Chondrocyte (in vitro differentiated cells): ENCODE measurements around the gene PTPN2. TPM values are rescaled to one million over a fixed set of nuclear protein-coding genes. Genes with fewer than 3 reads are reported as not detected.

Experiments
- DNase-seq: peaks from one replicate; pipeline ENCODE4 v3.0.0; 2021; ENCODE audit warnings: mixed read lengths, low spot score
- H3K27ac Mint-ChIP-seq: one replicate; pipeline ENCODE4 v1.8.0; 2021; ENCODE audit warnings: mild to moderate bottlenecking, moderate library complexity, mixed read lengths; ENCODE audit not compliant: unreplicated experiment
- H3K27me3 Mint-ChIP-seq: 2 replicates; pipeline ENCODE4 v1.8.0; 2021; ENCODE audit warnings: low read depth, mixed read lengths
- H3K36me3 Mint-ChIP-seq: 2 replicates; pipeline ENCODE4 v1.8.0; 2021; ENCODE audit warnings: low read depth, mixed read lengths
- H3K4me1 Mint-ChIP-seq: 2 replicates; pipeline ENCODE4 v1.8.0; 2021; ENCODE audit warnings: low read depth, mild to moderate bottlenecking, mixed read lengths
- H3K4me3 Mint-ChIP-seq: one replicate; pipeline ENCODE4 v1.8.0; 2021; ENCODE audit warnings: mild to moderate bottlenecking, moderate library complexity, mixed read lengths; ENCODE audit not compliant: unreplicated experiment
- H3K9me3 Mint-ChIP-seq: 2 replicates; pipeline ENCODE4 v1.8.0; 2021; ENCODE audit warnings: low read depth, mixed read lengths
- CTCF ChIP-seq: fragments of 200-600 bp; sonication (generic); IDR thresholded peaks from 2 replicates; pipeline ENCODE4 v1.5.0; 2021; ENCODE audit warnings: antibody characterized with exemption, mild to moderate bottlenecking, moderate library complexity
- long read RNA-seq: library from polyadenylated mRNA; stranded (forward); transcript quantifications from one replicate; pipeline ENCODE4 v2.0.0, GENCODE V29; 2021
- total RNA-seq: library from RNA; stranded (reverse); gene quantifications from 3 replicates; pipeline ENCODE4 v1.2.1, GENCODE V29; 2021

Gene PTPN2
- total RNA-seq: 21.9 to 29.0 TPM (median 22.2 TPM) in 3 replicates
- long read RNA-seq, transcript PTPN2-202 (10 exons, 1,706 nt): major isoform, 10 of 25 reads
- long read RNA-seq, transcript PTPN2-201 (9 exons, 3,467 nt): minor isoform, 8 of 25 reads
- long read RNA-seq, partial matches to known transcripts: 4 of 25 reads
- long read RNA-seq, other reads (novel, unspliced or antisense): 3 of 25 reads

GRCh38 chr18:12883684-12884405, at the start of gene PTPN2:
Gene PTPN2, minus strand, starts transcription at chr18:12884237. Its CDS starts 96 bp downstream, at chr18:12884141.
- Mint-ChIP-seq H3K27me3 (no peaks in the 10 kb centered on the region), H3K4me3 (peak within 1 kb of the TSS; percentile 88), H3K9me3 (no peaks in the 10 kb centered on the region), H3K4me1 (peaks cover 46% of the 10 kb centered on the region), H3K36me3 (no peaks in the 10 kb centered on the region), H3K27ac (peak within 1 kb of the TSS; percentile 93)
- DNase-seq: no peak
- TF ChIP-seq CTCF: no peak

DNA sequence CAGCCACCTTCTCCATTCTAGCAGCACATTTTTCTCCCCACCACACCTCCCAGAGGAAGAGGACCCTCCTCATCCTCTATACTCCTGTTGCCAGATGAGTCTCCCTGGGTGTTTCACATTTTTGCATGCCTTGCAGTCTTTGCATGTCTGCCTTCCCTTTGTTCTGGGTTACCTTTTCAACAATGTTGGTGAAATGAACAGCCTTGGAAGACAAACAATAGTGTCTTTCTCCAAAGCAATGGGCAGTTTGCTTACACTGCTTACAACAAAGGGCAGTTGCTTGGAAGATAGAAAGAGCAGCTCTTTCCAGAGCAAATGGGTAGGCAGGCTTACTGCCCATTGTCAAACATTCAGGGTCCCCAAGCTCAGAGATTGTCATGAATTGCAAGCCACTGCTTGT, 49.3 kb upstream of the PTPN2 start:
- Mint-ChIP-seq H3K9me3 (no peaks in the 10 kb centered on the region), H3K27ac (no peak overlapping the region), H3K4me1 (peaks cover 12% of the 10 kb centered on the region), H3K4me3 (no peak overlapping the region), H3K36me3 (no peaks in the 10 kb centered on the region), H3K27me3 (no peaks in the 10 kb centered on the region)
- TF ChIP-seq CTCF: no peak
- no peak for DNase-seq

DNA sequence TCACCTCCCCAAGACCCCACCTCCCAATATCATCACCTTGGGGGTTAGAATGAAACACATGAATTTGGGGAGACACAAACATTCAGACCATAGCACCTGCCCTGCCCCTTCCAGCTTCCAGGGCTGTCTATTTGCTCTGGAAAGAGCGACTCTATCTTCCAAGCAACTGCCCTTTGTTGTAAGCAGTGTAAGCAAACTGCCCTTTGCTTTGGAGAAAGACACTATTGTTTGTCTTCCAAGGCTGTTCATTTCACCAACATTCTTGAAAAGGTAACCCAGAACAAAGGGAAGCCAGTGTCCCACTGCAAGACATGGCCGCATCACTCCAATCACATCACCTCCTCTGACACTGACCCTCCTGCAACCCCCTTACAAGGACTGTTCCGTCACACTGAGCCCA, 46.9 kb upstream of the PTPN2 start:
- TF ChIP-seq CTCF: no peak
- Mint-ChIP-seq H3K9me3 (no peaks in the 10 kb centered on the region), H3K27me3 (no peaks in the 10 kb centered on the region), H3K36me3 (no peaks in the 10 kb centered on the region), H3K4me1 (peaks cover 24% of the 10 kb centered on the region), H3K4me3 (no peak overlapping the region), H3K27ac (no peak overlapping the region)
- DNase-seq: no peak

- no peak overlapping the region for H3K27ac Mint-ChIP-seq
- H3K9me3 Mint-ChIP-seq: no peaks in the 10 kb centered on the region
- H3K4me3 Mint-ChIP-seq: no peak overlapping the region
- TF ChIP-seq CTCF: no peak
- H3K27me3 Mint-ChIP-seq: no peaks in the 10 kb centered on the region
- H3K4me1 Mint-ChIP-seq: peaks cover 24% of the 10 kb centered on the region
- no peak for DNase-seq
- no peaks in the 10 kb centered on the region for H3K36me3 Mint-ChIP-seq
These were observed 46.3 kb upstream of the PTPN2 start for GRCh38 chr18:12930376-12930775.

DNA sequence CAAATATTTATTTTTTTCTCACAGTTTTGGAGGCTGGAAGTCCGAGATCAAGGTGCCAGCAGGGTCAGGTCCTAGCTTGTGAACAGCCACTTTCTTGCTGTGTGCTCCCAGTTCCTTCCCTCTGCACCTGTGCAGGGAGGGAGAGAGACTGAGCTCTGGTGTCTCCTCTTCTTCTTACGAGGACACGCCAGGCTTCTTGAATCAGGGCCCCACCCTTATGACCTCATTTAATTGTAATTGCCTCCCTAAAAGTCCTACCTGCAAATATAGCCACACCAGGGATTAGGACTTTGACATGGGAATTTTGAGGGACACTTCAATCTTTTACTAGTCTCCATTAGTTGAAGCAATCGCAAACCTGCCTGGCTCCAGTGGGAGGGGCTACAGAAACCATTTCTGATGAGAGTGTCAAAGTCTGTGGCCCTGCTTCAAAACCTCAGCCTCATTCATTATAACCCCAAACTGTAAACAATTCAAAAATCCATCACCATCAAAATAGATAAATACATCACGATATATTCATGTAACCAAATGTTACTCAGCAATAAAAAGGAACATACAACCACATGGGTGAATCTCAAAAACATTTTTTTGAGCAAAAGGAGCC, 45.5 kb upstream of the PTPN2 start:
- H3K4me3 Mint-ChIP-seq: no peak overlapping the region

More for the DNA sequence above, 45.5 kb upstream of the PTPN2 start:
- TF ChIP-seq CTCF: no peak
- Mint-ChIP-seq H3K9me3 (no peaks in the 10 kb centered on the region), H3K36me3 (no peaks in the 10 kb centered on the region), H3K4me1 (peaks cover 28% of the 10 kb centered on the region), H3K27ac (no peak overlapping the region), H3K27me3 (no peaks in the 10 kb centered on the region)
- DNase-seq: no peak
